Nephron (organoid): ENCODE data around the gene P2RY11.
A peak's percentile ranks its signal among the peaks of the same experiment; 100 is the strongest.

Experiments used
- H3K27ac Mint-ChIP-seq, 3 experiments: 2 replicates each; pipeline ENCODE4 v1.8.0; 2020; ENCODE audit warnings: mixed read lengths in 3 of 3, mild to moderate bottlenecking in 2 of 3, moderate library complexity in 1 of 3
- H3K27me3 Mint-ChIP-seq: 2 replicates; pipeline ENCODE4 v1.8.0; 2021; ENCODE audit warnings: low read depth, mild to moderate bottlenecking, moderate library complexity, mixed read lengths
- H3K36me3 Mint-ChIP-seq: 2 replicates; pipeline ENCODE4 v1.8.0; 2020; ENCODE audit warnings: low read depth, mixed read lengths
- H3K4me1 Mint-ChIP-seq: 2 replicates; pipeline ENCODE4 v1.8.0; 2020; ENCODE audit warnings: mixed read lengths
- H3K4me3 Mint-ChIP-seq, 3 experiments: 2 replicates each; pipeline ENCODE4 v1.8.0; 2020; ENCODE audit warnings: mild to moderate bottlenecking in 3 of 3, mixed read lengths in 3 of 3, moderate library complexity in 2 of 3
- H3K9me3 Mint-ChIP-seq: 2 replicates; pipeline ENCODE4 v1.8.0; 2020; ENCODE audit warnings: mixed read lengths
- CTCF ChIP-seq, 3 experiments: fragments of 200-600 bp; sonication (generic); IDR thresholded peaks; one replicate each; pipeline ENCODE4 v1.5.0; 2021; ENCODE audit warnings: antibody characterized with exemption in 3 of 3; ENCODE audit not compliant: unreplicated experiment in 3 of 3

P2RY11 gene

GRCh38 chr19:10104665-10105508 lies 6.6 kb upstream of the P2RY11 start:
- peaks cover 19% of the 10 kb centered on the region for H3K4me1 Mint-ChIP-seq
- H3K4me3 Mint-ChIP-seq = peak overlapping the region; percentile 91 to 94 (median 93)
- H3K27me3 Mint-ChIP-seq = peaks cover 3% of the 10 kb centered on the region
- H3K9me3 Mint-ChIP-seq = no peaks in the 10 kb centered on the region
- H3K36me3 Mint-ChIP-seq = peaks cover 14% of the 10 kb centered on the region
- TF ChIP-seq CTCF (IDR thresholded peaks at IDR 0.05; ENCODE audit: unreplicated experiment in 3 of 3) = no peak
- peak overlapping the region; percentile 95 to 99 (median 99) for H3K27ac Mint-ChIP-seq

- Mint-ChIP-seq H3K27me3 (peaks cover 3% of the 10 kb centered on the region), H3K27ac (peak overlapping the region; percentile 95 to 99 (median 99)), H3K4me1 (peaks cover 19% of the 10 kb centered on the region), H3K36me3 (peaks cover 18% of the 10 kb centered on the region), H3K4me3 (peak overlapping the region; percentile 91 to 94 (median 93)), H3K9me3 (no peaks in the 10 kb centered on the region)
- TF ChIP-seq CTCF (IDR thresholded peaks at IDR 0.05; ENCODE audit: unreplicated experiment in 3 of 3) = no peak
Measured at GRCh38 chr19:10105509-10106099, 5.9 kb upstream of the P2RY11 start.

GRCh38 chr19:10106100-10106936 lies 5.2 kb upstream of the P2RY11 start, which contains the start of gene PPAN:
TSS of gene PPAN (plus strand) at chr19:10106362. CDS start at chr19:10106395, 33 bp downstream.
- TF ChIP-seq CTCF (IDR thresholded peaks at IDR 0.05; ENCODE audit: unreplicated experiment in 3 of 3) = no peak
- H3K27me3 Mint-ChIP-seq = peaks cover 3% of the 10 kb centered on the region
- H3K36me3 Mint-ChIP-seq = peaks cover 21% of the 10 kb centered on the region
- peak within 1 kb of the TSS; percentile 95 to 99 (median 99) for H3K27ac Mint-ChIP-seq
- no peaks in the 10 kb centered on the region for H3K9me3 Mint-ChIP-seq
- peak within 1 kb of the TSS; percentile 91 to 94 (median 93) for H3K4me3 Mint-ChIP-seq
- H3K4me1 Mint-ChIP-seq = peaks cover 19% of the 10 kb centered on the region

- no peak for TF ChIP-seq CTCF (IDR thresholded peaks at IDR 0.05; ENCODE audit: unreplicated experiment in 3 of 3)
- H3K27me3 Mint-ChIP-seq = peaks cover 3% of the 10 kb centered on the region
- H3K27ac Mint-ChIP-seq = peak overlapping the region; percentile 28 to 71 (median 36)
- H3K36me3 Mint-ChIP-seq = peaks cover 25% of the 10 kb centered on the region
- peak overlapping the region; percentile 91 to 94 (median 93) for H3K4me3 Mint-ChIP-seq
- no peaks in the 10 kb centered on the region for H3K9me3 Mint-ChIP-seq
- peaks cover 19% of the 10 kb centered on the region for H3K4me1 Mint-ChIP-seq
Measured at GRCh38 chr19:10107254-10107653, 4.2 kb upstream of the P2RY11 start.

- no peak for TF ChIP-seq CTCF (IDR thresholded peaks at IDR 0.05; ENCODE audit: unreplicated experiment in 3 of 3)
- peaks cover 3% of the 10 kb centered on the region for H3K27me3 Mint-ChIP-seq
- peak overlapping the region; percentile 91 to 94 (median 93) for H3K4me3 Mint-ChIP-seq
- H3K27ac Mint-ChIP-seq = no peak overlapping the region
- H3K4me1 Mint-ChIP-seq = peaks cover 19% of the 10 kb centered on the region
- no peaks in the 10 kb centered on the region for H3K9me3 Mint-ChIP-seq
- peaks cover 25% of the 10 kb centered on the region for H3K36me3 Mint-ChIP-seq
Measured at GRCh38 chr19:10107817-10108367, 3.6 kb upstream of the P2RY11 start.
